Activated CD4-positive, alpha-beta T cell treated with anti-CD3 and anti-CD28 coated beads, Interleukin-2, amount 50 U/mL, for 4 hours (primary cell): Measurements from ENCODE around the gene DUSP11.
"Not testable (repeated sequence)": the region's sequence is repeated elsewhere in the genome, so short reads cannot be mapped to it uniquely, and the experiment has no call there.

Source experiments
- DNase-seq, 2 experiments: peaks; one replicate each; pipeline ENCODE4 v3.0.0-alpha.2; 2020

The DUSP11 gene

DNA sequence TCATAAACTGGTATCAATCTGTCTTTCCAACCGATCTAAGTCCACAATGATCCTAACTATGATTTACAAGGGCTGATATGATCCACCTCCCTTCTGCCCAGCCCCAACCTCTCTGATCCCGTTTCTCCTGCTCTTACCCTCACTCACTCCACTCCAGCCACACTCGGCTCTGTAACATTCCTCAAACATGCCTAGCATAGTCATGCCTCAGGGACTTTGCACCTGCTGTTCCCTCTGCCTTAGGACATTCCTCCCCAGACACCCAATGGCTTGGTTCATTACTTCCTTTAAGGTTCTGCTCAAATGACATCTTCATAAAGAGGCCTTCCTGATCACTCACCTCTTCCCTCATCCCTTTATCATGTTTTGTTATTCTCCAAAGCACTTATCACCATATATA lies 9.2 kb downstream of the DUSP11 start:
- no peak for DNase-seq

DNA sequence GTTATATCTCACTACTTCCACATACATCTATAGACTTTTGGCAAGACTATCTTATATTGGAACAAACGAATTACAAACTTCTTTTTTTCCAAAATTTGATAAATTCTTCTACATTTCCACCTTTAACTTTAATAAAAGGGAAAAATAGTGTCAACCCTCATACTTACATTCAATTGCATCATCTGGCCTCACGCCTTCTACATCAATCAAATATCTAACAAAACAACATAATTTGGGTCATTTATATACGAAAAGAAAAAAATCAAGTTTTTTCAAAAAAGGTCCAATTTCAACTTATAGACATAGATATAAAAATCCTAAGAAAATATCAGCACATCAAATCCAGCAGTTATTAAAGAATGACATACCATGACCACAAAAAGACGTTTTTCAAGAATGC lies 12.9 kb downstream of the DUSP11 start:
- no peak for DNase-seq

GRCh38 chr2:73766349-73766748 lies 13.6 kb downstream of the DUSP11 start:
- no peak for DNase-seq

GRCh38 chr2:73764945-73765344 lies 15.0 kb downstream of the DUSP11 start:
- no peak for DNase-seq

DNA sequence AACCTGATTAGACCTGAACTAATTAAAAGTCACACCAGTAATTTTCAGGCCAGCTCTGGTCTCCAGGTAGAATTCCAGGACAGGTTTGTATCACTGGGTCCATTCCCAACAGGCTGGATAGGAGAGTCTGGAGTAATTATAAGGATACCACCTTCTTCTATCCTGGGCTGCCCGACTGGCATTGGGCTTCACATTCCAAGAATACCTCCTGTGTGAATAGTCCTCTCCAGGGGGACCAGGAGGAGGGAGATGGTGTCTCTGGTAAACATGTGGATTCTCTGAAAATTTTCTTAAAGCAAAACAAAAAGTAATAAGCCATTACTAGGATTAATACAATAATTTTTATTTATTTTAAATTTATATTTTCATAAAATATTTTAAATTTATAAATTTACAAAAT lies 17.3 kb downstream of the DUSP11 start:
- DNase-seq = no peak

GRCh38 chr2:73759904-73760303 lies 20.0 kb downstream of the DUSP11 start:
- no peak for DNase-seq

DNA sequence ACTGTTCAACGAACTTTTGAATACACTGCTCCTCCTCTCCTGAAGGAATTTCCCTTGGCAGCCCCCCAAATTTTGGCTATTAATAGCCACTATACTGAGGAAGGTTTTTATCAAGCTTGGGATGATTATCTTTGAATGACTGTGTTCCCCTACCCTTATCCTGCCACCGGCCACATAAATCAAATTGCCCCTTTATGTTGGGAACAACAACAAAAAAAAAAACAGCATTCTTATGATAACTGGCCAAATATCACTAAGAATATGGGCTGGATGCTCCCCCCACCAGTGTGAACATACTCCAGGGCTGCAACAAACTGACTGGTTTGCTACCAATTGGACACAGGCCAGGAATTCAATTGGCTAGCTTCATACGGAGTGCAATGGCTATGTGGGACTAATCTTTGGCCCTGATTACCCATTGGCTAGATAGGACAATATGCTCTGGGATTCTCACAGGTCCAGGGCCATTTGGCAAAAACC lies 20.6 kb downstream of the DUSP11 start:
- no peak for DNase-seq

GRCh38 chr2:73754332-73754731 lies 25.6 kb downstream of the DUSP11 start:
- DNase-seq = not testable (repeated sequence)

DNA sequence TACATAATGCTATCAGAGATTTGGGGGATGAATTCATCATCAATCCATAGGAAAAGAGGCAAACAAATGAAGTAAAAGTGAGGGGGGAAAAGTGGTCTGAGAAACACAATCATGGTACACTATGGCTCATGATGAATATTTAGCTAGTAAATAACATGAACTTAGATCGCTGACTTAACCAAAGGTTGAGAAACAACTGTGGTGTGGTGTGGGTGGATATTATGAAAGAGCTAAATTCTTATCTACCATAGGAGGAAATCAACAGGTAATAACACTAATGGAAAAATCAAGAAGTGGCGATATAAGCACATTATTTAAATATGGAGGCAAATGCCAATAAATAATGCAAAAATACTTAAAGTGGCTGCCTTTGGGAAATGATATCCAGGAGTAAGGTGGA lies 30.6 kb downstream of the DUSP11 start:
- DNase-seq = no peak

DNA sequence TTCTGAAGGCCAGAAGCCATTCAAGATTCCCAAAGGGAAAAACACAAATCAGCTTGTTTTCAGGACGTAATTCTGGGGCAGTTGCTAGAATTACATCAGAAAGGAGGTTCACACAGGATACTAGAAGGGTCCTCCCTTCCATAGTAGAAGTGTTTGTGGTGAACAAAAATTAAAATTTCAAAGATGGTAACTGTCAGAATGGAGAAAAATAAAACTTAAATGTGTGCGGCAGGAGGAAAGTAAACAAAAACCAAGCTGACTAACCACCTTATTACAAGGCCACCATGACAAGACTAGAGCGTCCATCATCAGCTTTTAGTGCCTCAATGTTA lies 33.1 kb downstream of the DUSP11 start:
- no peak for DNase-seq

GRCh38 chr2:73746015-73746876 lies 33.7 kb downstream of the DUSP11 start:
- DNase-seq = no peak

GRCh38 chr2:73740767-73741166 lies 39.1 kb downstream of the DUSP11 start:
- DNase-seq = no peak

- no peak for DNase-seq
These were observed 40.8 kb downstream of the DUSP11 start for GRCh38 chr2:73739101-73739500.

GRCh38 chr2:73736855-73737779 lies 42.8 kb downstream of the DUSP11 start, which contains the start of gene TPRKB:
TSS of gene TPRKB (minus strand) at chr2:73737345. CDS start at chr2:73734569, 2,776 bp downstream.
- peak; percentile 90 to 91 for DNase-seq

- DNase-seq = no peak
These were observed 43.5 kb downstream of the DUSP11 start for GRCh38 chr2:73736378-73736777.

- DNase-seq = no peak
These were observed 49.1 kb downstream of the DUSP11 start for GRCh38 chr2:73730810-73731209.

GRCh38 chr2:73728711-73729110 lies 51.2 kb downstream of the DUSP11 start:
- no peak for DNase-seq

GRCh38 chr2:73728043-73728442 lies 51.9 kb downstream of the DUSP11 start:
- no peak for DNase-seq

DNA sequence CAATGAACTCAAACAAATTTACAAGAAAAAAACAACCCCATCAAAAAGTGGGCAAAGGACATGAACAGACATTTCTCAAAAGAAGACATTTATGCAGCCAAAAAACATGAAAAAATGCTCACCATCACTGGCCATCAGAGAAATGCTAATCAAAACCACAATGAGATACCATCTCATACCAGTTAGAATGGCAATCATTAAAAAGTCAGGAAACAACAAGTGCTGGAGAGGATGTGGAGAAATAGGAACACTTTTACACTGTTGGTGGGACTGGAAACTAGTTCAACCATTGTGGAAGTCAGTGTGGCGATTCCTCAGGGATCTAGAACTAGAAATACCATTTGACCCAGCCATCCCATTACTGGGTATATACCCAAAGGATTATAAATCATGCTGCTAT lies 53.2 kb downstream of the DUSP11 start:
- not testable (repeated sequence) for DNase-seq

DNA sequence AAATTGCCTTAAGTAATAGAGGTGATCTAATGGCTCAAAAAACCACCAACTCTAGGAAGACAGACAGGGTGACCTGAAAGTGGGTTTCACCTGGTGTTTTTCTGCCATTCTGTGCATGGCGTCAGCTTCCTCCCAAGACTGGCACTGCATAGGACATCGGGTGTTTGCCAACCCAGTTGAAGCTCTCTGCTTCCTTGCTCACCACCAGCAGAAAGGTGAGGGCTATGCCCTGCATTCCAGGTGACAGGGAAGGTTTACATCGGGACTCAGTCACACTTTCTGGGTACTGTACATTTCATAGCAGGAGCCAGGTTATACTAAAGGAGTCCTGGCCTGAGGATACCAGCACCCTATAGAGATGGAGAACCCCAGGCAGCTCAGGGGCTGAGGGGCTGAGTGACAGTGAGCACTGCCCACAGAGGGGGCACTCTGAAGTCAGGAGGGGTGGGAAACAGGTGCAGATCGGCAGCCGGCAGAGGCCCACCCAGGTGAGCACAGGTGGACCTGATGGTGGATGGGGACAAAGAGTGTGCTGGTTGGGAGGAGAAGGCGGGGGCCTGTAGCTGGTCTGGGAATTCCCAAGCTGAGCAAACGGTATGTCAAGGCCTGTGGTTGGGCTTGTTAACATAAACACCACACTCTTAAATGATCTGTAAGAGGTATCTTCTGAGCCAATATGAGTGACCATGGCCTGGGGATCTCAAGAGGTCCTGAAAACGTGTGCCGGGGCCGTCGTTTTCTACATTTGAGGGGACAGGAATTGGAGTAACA lies 60.9 kb downstream of the DUSP11 start:
- DNase-seq = no peak

DNA sequence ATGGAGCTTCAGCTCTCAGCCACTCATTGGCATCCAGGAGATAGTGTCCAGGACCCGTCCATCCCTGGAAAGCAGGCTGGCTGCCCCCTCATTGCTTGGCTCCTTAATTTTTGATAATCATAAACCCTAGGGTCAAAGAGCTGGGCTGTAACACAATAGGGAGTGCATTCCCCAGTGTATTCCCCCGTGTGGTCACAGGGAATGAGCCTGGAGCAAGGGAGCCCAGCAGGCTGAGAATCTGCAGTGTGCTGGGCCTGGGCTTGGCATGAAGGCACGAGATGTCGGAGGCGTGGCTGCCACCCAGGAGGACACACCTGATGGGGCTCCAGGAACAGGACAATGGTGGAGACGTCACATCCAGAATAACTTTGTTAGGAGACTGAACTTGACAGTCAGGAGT lies 61.5 kb downstream of the DUSP11 start:
- no peak for DNase-seq

GRCh38 chr2:73717695-73718094 lies 62.2 kb downstream of the DUSP11 start:
- DNase-seq = not testable (repeated sequence)

- DNase-seq = no peak
These were observed 62.7 kb downstream of the DUSP11 start for GRCh38 chr2:73717251-73717606.
